Mammary epithelial cell (primary cell): Measurements from ENCODE around the gene BTBD9.

Source experiments
- EZH2 ChIP-seq: IDR thresholded peaks from 2 replicates; pipeline ENCODE4 v1.6.1; 2012; ENCODE audit warnings: low read length, inconsistent platforms, borderline replicate concordance
- TF ChIP-seq, protein P1 (sequence below), 2 donors: IDR thresholded peaks in 1 of 2; conservative IDR thresholded peaks in 1 of 2; 2 replicates each; pipeline ENCODE4 v1.5.1; 2011 to 2012; ENCODE audit warnings: inconsistent platforms in 2 of 2, low read length in 2 of 2, mild to moderate bottlenecking in 2 of 2, control low read depth in 1 of 2, low read depth in 1 of 2; ENCODE audit not compliant: insufficient read depth in 1 of 2; ENCODE audit errors: extremely low read depth in 1 of 2

DNA sequence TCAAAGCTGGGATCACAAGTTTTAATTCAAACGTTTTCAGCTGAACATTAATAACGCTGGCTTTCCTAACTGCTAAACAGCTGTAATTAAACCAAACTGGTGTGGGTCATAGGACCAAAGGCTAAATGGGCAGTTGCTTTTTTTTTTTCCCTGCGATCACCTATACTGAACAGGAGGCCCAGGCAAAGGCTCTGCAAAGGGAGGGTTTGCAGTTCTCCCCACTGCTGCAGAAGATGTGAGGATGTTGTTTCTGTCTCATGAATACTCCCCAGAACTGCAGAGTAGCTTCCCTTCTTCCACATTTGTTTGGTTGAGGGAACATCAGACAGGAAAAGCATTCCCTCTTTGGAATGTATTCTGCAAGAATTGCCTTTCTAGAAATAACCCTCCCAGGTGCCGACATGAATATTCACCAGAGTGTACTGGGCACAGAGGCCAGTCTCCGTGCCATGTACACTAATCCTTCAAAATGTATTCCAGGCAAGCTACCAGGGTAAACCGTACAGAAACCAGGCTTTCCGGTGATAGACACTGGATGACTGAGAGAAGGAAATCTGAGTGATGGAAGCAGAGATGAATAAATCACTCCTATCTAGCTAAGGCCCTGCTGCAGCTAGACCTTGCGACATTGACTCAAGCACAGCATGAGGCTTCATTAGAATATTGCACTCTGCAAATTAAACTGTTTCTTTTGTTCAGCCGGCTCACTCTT, 370.1 kb downstream of the BTBD9 start:
- no peak for TF ChIP-seq EZH2
- TF ChIP-seq, protein P1, sequence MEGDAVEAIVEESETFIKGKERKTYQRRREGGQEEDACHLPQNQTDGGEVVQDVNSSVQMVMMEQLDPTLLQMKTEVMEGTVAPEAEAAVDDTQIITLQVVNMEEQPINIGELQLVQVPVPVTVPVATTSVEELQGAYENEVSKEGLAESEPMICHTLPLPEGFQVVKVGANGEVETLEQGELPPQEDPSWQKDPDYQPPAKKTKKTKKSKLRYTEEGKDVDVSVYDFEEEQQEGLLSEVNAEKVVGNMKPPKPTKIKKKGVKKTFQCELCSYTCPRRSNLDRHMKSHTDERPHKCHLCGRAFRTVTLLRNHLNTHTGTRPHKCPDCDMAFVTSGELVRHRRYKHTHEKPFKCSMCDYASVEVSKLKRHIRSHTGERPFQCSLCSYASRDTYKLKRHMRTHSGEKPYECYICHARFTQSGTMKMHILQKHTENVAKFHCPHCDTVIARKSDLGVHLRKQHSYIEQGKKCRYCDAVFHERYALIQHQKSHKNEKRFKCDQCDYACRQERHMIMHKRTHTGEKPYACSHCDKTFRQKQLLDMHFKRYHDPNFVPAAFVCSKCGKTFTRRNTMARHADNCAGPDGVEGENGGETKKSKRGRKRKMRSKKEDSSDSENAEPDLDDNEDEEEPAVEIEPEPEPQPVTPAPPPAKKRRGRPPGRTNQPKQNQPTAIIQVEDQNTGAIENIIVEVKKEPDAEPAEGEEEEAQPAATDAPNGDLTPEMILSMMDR (conservative IDR thresholded peaks at IDR 0.05 in 1 of 2, IDR thresholded peaks at IDR 0.05 in 1 of 2; ENCODE audit: extremely low read depth in 1 of 2, insufficient read depth in 1 of 2, low read depth in 1 of 2, low read length in 2 of 2): no peak
